Endothelial cell of hepatic sinusoid (primary cell): ENCODE data around the gene AKAP13.
"Not testable (repeated sequence)": the region's sequence is repeated elsewhere in the genome, so short reads cannot be mapped to it uniquely, and the experiment has no call there.

Source experiments
- in situ Hi-C: cut with HindIII; loops from 2 replicates; pipeline ENCODE4 v1.10.0; 2017; ENCODE audit warnings: low sequenced_read_pairs

The AKAP13 gene

GRCh38 chr15:85349062-85349461, 31.3 kb upstream of the AKAP13 start:
- in situ Hi-C loops, result not testable (repeated sequence)

DNA sequence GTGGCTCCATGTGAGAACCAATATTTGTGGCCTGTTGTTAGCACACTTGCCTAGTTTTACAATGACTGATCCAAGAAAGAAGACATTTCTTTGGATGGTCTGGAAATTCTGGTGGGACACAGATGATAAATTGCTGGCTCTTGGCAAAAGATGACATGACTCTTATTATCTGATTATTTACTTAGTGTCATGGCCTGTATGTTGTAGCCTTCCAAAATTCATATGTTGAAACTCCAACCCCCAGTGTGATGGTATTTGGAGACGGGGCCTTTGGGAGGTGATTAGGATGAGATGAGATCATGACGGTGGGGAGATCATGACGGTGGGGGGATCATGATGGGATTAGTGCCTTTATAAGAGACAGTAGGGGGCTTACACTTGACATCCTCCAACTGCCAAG, 30.0 kb upstream of the AKAP13 start:
- in situ Hi-C loops, result no loop called here

DNA sequence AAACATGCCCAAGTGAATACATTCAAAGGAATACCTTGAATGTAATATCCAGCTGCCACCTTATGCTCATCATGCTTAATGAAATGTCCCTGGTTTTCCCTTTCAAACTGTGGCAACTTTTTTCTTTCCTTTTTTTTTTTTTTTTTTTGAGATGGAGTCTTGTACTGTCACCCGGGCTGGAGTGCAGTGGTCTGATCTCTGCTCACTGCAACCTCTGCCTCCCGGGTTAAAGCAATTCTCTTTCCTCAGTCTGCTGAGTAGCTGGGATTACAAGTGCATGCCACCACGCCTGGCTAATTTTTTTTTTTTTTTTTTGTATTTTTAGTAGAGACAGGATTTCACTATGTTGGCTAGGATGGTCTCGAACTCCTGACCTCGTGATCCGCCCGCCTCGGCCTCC, 28.9 kb upstream of the AKAP13 start:
- in situ Hi-C loops, result not testable (repeated sequence)

GRCh38 chr15:85351965-85352364, 28.4 kb upstream of the AKAP13 start:
- in situ Hi-C loops, result no loop called here

DNA sequence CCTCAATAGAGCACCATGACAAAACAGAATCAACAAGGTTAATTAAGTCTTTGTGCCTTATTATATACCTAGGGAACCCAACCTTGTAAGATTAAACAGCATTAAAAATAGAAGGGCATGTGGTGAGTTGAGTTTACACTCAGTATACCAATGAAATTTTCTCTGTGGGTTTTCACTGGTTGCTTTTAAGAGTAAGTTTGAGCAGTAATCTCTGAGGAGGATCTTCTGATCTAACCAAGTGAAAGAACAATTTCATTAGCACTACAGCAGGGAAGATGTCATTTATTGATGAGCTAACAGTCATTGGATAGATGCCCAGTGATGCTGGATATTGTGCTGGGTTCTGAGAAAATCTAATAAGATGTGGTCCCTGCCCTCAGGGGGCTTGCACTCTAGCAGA, 26.9 kb upstream of the AKAP13 start:
- in situ Hi-C loops, result no loop called here

GRCh38 chr15:85354461-85354860, 25.9 kb upstream of the AKAP13 start:
- in situ Hi-C loops, result no loop called here

GRCh38 chr15:85354948-85355347, 25.5 kb upstream of the AKAP13 start:
- in situ Hi-C loops, result no loop called here

DNA sequence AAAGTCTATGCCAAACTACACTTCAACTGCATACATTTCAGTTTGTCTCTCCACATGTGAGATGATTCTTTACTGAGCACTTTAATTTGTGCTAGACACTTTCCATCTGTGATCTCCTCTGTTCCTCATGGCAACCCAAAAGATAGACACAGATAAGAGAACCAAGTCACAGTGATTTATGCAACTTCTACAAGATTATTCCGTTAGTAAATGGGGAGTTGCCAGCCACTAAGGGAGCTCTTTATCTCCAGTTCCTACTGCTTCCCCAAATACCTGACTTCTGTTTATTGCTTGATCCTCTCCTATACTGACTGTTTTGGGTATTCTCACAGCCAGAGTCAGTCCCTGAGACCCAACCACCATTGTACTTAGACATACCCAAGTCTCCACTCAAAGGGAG, 24.1 kb upstream of the AKAP13 start:
- in situ Hi-C loops, result no loop called here

GRCh38 chr15:85361323-85361722, 19.1 kb upstream of the AKAP13 start:
- in situ Hi-C loops, result no loop called here

GRCh38 chr15:85362436-85363081, 17.8 kb upstream of the AKAP13 start:
- in situ Hi-C loops, result no loop called here

DNA sequence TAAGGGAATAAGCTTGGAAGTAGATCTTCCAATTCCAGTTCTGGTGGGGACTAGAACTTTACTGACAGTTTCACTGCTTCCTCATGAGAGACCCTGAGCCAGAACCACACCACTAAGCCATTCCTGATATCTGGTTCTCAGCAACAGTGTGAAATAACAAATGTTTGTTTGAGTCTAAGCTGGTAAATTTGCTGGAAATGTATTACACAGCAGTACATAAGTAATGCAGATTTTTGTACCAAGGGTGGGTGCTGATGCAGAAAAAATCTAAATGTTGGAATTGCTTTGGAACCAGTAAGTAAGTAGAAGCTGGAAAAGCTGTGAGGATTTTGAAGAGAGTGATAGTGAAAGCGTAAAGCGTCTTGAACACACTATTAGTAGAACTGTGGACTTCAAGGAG, 14.4 kb upstream of the AKAP13 start:
- in situ Hi-C loops, result no loop called here

- in situ Hi-C loops, result no loop called here
These were observed 12.7 kb upstream of the AKAP13 start for GRCh38 chr15:85367741-85368140.

DNA sequence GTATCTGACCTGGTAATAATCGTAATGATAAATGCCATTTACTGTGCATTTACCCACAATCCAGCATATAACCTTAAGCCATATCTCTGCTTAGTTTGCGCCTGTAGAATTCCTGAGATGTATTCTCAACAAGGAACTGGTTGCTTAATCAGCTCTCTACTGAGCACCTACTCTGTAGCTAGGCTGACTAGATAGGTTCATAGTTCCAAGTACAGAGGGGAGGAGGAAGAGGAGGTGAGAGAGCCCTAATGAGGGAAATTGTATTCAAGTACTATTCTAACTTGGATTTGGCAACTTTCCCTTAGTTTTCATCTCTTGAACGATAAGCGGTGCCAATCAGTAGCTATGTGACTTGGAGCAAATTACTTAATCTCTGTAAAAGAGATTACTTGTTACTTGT, 5.6 kb upstream of the AKAP13 start:
- in situ Hi-C loops, result no loop called here

- in situ Hi-C loops, result no loop called here
These were observed 3.1 kb upstream of the AKAP13 start for GRCh38 chr15:85377269-85377668.

DNA sequence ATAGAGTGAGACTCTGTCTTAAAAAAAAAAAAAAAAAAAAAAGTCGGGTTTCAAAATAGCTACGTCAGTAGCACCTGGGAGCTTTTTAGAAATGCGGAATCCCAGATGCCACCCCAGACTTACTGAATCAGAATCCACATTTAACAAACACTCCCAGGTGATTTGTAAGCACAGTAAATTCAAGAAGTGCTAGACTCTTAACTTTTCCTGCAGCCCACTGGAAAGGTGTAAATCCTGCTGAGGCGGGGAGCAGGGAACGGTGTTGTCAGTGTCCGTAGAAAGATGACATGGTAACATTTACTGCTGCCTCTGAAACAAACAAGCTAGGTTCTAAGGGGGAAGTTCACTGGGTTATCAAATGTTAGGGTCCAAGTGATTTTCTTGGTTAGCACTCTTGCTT, 2.4 kb upstream of the AKAP13 start:
- in situ Hi-C loops, result no loop called here

- in situ Hi-C loops, result no loop called here
These were observed 836 bp upstream of the AKAP13 start for GRCh38 chr15:85379403-85380131.

DNA sequence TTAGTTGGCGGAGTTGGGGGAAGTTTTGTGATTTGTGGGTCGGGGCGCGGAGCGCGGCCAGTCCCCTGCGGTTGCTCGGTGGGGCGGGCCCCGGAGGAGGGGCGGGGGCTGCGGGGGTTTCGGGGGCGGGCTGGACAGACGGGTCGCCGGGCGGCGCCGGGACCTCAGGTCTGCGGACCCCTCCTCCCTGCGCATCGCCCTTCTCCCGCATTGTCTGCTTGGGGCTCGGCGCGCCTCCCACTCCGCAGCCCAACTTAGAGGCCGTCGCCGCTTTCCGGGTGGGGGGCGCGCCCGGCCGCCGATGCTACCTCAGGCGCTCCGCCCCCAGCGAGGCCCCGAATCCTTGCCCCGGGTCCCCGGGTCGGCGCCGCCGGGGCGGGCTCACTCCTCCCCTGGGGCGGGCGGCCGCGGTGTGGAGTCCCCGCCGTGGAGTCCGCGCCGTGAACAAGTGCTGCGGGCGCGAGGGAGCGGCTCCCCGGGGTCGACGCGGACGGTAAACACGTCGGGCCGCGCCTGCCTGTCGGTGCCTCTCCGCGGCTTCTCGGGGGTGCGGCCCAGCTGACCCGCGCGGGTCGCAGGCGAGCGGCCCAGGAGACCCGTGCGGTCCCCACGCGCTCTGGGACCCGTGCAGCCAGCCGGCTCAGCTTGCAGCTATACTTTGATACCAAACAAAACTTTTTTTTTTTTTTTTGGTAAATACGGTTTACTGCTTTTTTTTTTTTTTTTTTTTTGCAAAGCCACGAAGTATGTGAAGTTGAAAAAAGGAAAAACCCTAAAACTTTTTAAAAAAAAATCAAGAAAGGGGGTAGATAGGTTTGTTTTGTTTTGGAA, 624 bp downstream of the AKAP13 start:
- in situ Hi-C loops, result no loop called here

DNA sequence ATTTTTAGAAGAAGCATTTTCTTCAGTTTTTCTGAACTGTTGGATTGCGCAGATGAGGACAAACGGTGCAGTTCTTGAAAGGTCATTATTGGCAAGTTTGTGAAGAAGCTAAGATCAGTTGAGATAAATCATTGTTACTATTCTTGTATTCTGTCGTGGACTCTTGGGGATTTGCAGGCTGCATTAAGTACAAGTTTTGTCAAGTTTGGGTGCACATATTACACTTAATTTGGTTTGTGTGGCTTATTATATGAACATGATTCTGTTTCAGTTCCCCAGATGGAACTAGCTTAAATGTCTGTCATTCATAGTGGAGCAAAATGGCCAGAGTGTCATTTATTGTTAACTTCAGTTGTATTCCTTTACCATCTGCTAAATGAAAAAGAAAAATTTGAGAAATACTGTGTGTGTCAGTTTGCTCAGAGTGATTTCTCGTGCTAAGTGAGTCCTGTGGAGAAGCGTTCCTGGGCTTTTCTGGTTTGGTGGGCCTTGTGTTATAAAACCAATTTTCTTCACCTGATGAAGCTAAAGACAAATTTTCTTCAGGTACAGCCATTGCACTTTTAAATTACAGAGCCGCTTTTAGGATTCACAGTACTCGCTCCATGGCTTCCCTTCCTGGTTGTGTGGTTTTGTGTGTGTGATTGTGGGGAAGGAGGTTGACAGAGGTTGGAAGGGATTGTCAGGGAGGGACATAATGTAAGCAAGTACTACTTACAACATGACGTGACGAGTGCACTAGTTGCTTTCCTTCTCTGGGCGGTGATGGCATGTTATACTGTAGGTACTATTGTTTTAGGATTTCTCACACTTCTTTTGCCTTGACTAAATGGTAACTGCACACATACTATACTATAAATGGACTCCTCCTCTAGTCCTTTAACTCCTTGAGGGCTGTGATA, 1.7 kb downstream of the AKAP13 start:
- in situ Hi-C loops, result no loop called here

GRCh38 chr15:85382942-85383341, 2.5 kb downstream of the AKAP13 start:
- in situ Hi-C loops, result no loop called here

DNA sequence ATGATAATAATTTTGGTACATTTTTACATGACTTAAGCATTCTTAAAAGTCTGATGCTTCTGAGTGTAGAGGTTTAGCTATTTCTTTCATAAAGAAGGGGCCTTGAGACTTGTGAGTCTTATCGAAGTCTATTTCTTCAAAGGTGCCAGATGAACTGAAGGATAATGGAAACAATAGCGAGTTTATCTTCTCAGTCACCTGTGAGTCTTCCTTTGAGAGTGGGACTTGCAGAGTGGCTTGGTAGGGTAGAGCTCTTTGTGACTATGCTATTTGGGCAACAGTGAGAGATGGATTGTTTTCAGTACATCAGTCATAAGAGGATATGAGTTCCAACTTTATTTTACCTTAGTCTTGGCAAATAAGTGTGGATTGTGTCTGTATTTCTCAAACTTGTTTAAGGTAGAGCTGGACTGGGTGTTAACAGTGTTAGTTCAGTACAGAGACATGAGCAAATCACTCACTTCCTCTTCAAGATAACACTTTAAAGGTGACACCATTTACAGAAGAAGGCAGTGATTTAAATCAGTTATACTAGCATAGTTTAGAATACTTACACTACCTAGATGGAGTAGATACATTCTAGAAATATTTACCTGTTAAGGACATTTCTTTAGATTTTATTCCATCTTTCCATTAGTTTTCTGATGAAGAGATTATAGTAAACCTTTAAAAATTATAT, 3.2 kb downstream of the AKAP13 start:
- in situ Hi-C loops, result no loop called here
